ENCODE results near the gene ATP6V0E2.
"Not testable (repeated sequence)": the region's sequence is repeated elsewhere in the genome, so short reads cannot be mapped to it uniquely, and the experiment has no call there.

ATP6V0E2 gene

GRCh38 chr7:149828357-149829309 is 45.1 kb upstream of the ATP6V0E2 start:
- TF ChIP-seq CTCF (IDR thresholded peaks at IDR 0.05; ENCODE audit: insufficient read depth, low read length) (no peak), REST (IDR thresholded peaks at IDR 0.05; ENCODE audit: insufficient replicate concordance, low read depth) (no peak), GABPA (IDR thresholded peaks at IDR 0.05; ENCODE audit: low read depth) (no peak), SPI1 (IDR thresholded peaks at IDR 0.05; ENCODE audit: borderline replicate concordance, low read depth) (no peak), POLR2AphosphoS5 (IDR thresholded peaks at IDR 0.05; ENCODE audit: low read depth) (no peak)

GRCh38 chr7:149830527-149830926 is 43.2 kb upstream of the ATP6V0E2 start:
- DNase-seq (ENCODE audit: low read depth in 1 of 2, low spot score in 1 of 2); H3K4me3 ChIP-seq (replicated peaks; ENCODE audit: insufficient read depth, low read length); H3K27ac ChIP-seq (replicated peaks); H3K27me3 ChIP-seq (ENCODE audit: insufficient read depth, poor library complexity, severe bottlenecking): not testable (repeated sequence)

More at GRCh38 chr7:149828357-149829309, 45.1 kb upstream of the ATP6V0E2 start:
- no peak overlapping the region for H3K27ac ChIP-seq (replicated peaks)
- H3K27me3 ChIP-seq (ENCODE audit: insufficient read depth, poor library complexity, severe bottlenecking): no peaks in the 10 kb centered on the region
- no peak for DNase-seq (ENCODE audit: low read depth in 1 of 2, low spot score in 1 of 2)
- no peak overlapping the region for H3K4me3 ChIP-seq (replicated peaks; ENCODE audit: insufficient read depth, low read length)

- Histone ChIP-seq H3K4me3 (replicated peaks; ENCODE audit: insufficient read depth, low read length) (no peak overlapping the region), H3K27me3 (ENCODE audit: insufficient read depth, poor library complexity, severe bottlenecking) (no peaks in the 10 kb centered on the region), H3K27ac (replicated peaks) (no peak overlapping the region)
- DNase-seq (ENCODE audit: low read depth in 1 of 2, low spot score in 1 of 2): no peak
- no peak for TF ChIP-seq REST (IDR thresholded peaks at IDR 0.05; ENCODE audit: insufficient replicate concordance, low read depth)
- TF ChIP-seq SPI1 (IDR thresholded peaks at IDR 0.05; ENCODE audit: borderline replicate concordance, low read depth): no peak
- no peak for TF ChIP-seq POLR2AphosphoS5 (IDR thresholded peaks at IDR 0.05; ENCODE audit: low read depth)
- no peak for TF ChIP-seq GABPA (IDR thresholded peaks at IDR 0.05; ENCODE audit: low read depth)
- TF ChIP-seq CTCF (IDR thresholded peaks at IDR 0.05; ENCODE audit: insufficient read depth, low read length): no peak
These were observed 42.6 kb upstream of the ATP6V0E2 start for GRCh38 chr7:149830997-149831740.

- Histone ChIP-seq H3K27ac (replicated peaks) (no peak overlapping the region), H3K27me3 (ENCODE audit: insufficient read depth, poor library complexity, severe bottlenecking) (no peaks in the 10 kb centered on the region), H3K4me3 (replicated peaks; ENCODE audit: insufficient read depth, low read length) (no peak overlapping the region)
- DNase-seq (ENCODE audit: low read depth in 1 of 2, low spot score in 1 of 2): no peak
- TF ChIP-seq REST (IDR thresholded peaks at IDR 0.05; ENCODE audit: insufficient replicate concordance, low read depth): no peak
- no peak for TF ChIP-seq SPI1 (IDR thresholded peaks at IDR 0.05; ENCODE audit: borderline replicate concordance, low read depth)
- no peak for TF ChIP-seq POLR2AphosphoS5 (IDR thresholded peaks at IDR 0.05; ENCODE audit: low read depth)
- no peak for TF ChIP-seq CTCF (IDR thresholded peaks at IDR 0.05; ENCODE audit: insufficient read depth, low read length)
- no peak for TF ChIP-seq GABPA (IDR thresholded peaks at IDR 0.05; ENCODE audit: low read depth)
These were observed 42.0 kb upstream of the ATP6V0E2 start for GRCh38 chr7:149831741-149832219.

All from HL-60 (cell line).